Measurements from ENCODE around the gene C16orf54. TPM values are rescaled to one million over a fixed set of nuclear protein-coding genes. Genes with fewer than 3 reads are reported as not detected.

The C16orf54 gene
- total and polyA plus RNA-seq, 9 of the 15 experiments (the other 6 are each of a cell fraction or from before 2014, with no cell fraction given) = 0.09 TPM; not detected in 8

DNA sequence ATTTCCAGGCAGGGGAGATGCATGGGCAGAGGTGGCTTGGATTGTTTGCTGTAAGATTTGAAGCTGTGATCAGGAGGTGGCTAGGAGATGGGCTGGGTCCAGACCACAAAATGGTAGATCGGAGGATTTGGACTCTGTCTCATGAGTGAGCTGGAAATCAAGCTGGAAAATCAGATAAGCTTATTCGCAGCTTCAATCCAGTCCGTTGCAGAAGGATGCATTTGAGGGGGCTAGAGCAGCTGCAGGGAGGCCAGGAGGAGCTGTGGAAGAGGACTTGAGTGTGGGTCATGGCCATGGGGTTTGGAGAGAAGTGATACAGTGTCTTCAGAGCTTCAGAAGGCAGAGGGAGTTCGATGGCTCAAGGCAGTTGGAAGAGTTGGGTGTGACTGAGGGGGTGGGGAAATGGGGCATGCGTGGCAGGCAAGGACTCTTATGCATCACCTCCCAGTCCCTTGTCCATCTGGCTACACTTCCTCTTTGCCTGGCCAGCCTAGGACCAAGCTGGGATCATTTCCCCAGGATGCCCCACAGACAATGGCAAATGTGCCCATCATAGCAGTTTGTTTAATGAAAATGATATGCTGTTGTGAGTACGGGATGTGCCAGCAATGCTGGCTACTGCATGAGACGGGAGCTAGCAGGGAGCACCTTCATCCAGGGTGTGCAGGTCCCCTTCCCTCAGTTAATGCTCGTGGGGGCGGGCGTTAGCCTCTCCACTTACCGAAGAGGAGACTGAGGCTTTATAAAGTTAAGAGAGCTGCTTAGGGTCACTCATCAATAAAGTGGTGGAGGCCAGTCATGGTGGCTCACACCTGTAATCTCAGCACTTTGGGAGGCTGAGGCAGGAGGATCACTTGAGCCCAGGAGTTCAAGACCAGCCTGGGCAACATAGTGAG lies 46.2 kb downstream of the C16orf54 start (continued):
- TF ChIP-seq ZNF280A (IDR thresholded peaks at IDR 0.05; ENCODE audit: low read depth, partially characterized antibody) (no peak), ZNF586 (CRISPR knock-in tag; conservative IDR thresholded peaks at IDR 0.05) (no peak), RCOR1 (IDR thresholded peaks at IDR 0.05; ENCODE audit: borderline replicate concordance in 1 of 2, low read depth in 2 of 2, low read length in 2 of 2) (0 out of 4 replicates have a peak, but pooled peaks of 1 of the 2 experiments have one; percentile 0), CTBP1 (IDR thresholded peaks at IDR 0.05; ENCODE audit: borderline replicate concordance) (peak; percentile 47; the same call in 1 of the 2 replicates), ZNF764 (CRISPR knock-in tag; IDR thresholded peaks at IDR 0.05; ENCODE audit: low read depth) (no peak), PYGO2 (tag; IDR thresholded peaks at IDR 0.05) (no peak), RAD21 (CRISPR knock-in tag; conservative IDR thresholded peaks at IDR 0.05 in 1 of 2, IDR thresholded peaks at IDR 0.05 in 1 of 2) (no peak), ZNF583 (CRISPR knock-in tag; IDR thresholded peaks at IDR 0.05) (no peak), ZFP36 (IDR thresholded peaks at IDR 0.05; ENCODE audit: low read depth, low read length, partially characterized antibody) (no peak), CHD1 (IDR thresholded peaks at IDR 0.05; ENCODE audit: low read length) (no peak), NCOA4 (IDR thresholded peaks at IDR 0.05; ENCODE audit: partially characterized antibody) (no peak), KDM5B (IDR thresholded peaks at IDR 0.05; ENCODE audit: insufficient replicate concordance, low read depth, low read length) (no peak), KAT8 (IDR thresholded peaks at IDR 0.05; ENCODE audit: low read depth) (no peak), CHAMP1 (IDR thresholded peaks at IDR 0.05) (no peak), YBX1 (IDR thresholded peaks at IDR 0.05) (no peak), RAD51 (IDR thresholded peaks at IDR 0.05; ENCODE audit: borderline replicate concordance, low read depth) (no peak), TAF1 (IDR thresholded peaks at IDR 0.05; ENCODE audit: control insufficient read depth, extremely low read depth, insufficient read depth, low read length, severe bottlenecking) (no peak), SRSF9 (IDR thresholded peaks at IDR 0.05; ENCODE audit: borderline replicate concordance, low read depth, low read length) (no peak), ATF6 (CRISPR knock-in tag; IDR thresholded peaks at IDR 0.05) (no peak)
